Keratinocyte (primary cell): Measurements from ENCODE around the gene CXCR6. TPM values are rescaled to one million over a fixed set of nuclear protein-coding genes. Genes with fewer than 3 reads are reported as not detected.

ENCODE experiments used
- DNase-seq: peaks from one replicate; pipeline ENCODE4 v3.0.0-alpha.2; 2011; ENCODE audit warnings: low read depth, missing footprints, low spot score
- FAIRE-seq: peaks from 2 replicates; lab custom pipeline; 2011; peaks lifted over from hg19 to GRCh38; lab: Jason Lieb, UNC
- H2AFZ ChIP-seq: 2 replicates; pipeline ENCODE4 v1.6.0; 2012; ENCODE audit warnings: low read length, control low read depth, inconsistent platforms; ENCODE audit not compliant: control insufficient read depth
- H3K27ac ChIP-seq: 2 replicates; pipeline ENCODE4 v1.5.1; 2011; ENCODE audit warnings: low read length; ENCODE audit not compliant: control insufficient read depth, insufficient read depth
- H3K27me3 ChIP-seq: 3 replicates; pipeline ENCODE4 v1.6.0; 2011; ENCODE audit warnings: low read length; ENCODE audit not compliant: control insufficient read depth, insufficient read depth; ENCODE audit errors: extremely low read depth
- H3K36me3 ChIP-seq, 2 experiments: 2 replicates in 1 of 2; 3 replicates in 1 of 2; pipeline ENCODE4 v1.5.1; 2011; ENCODE audit warnings: low read length in 2 of 2, mild to moderate bottlenecking in 1 of 2; ENCODE audit not compliant: control insufficient read depth in 2 of 2, insufficient read depth in 2 of 2; ENCODE audit errors: extremely low read depth in 1 of 2
- H3K4me1 ChIP-seq: 3 replicates; pipeline ENCODE4 v1.5.1; 2011; ENCODE audit warnings: low read length; ENCODE audit not compliant: control insufficient read depth, insufficient read depth; ENCODE audit errors: extremely low read depth
- H3K4me2 ChIP-seq: 3 replicates; pipeline ENCODE4 v1.6.0; 2011; ENCODE audit warnings: low read depth, low read length; ENCODE audit not compliant: control insufficient read depth, insufficient read depth; ENCODE audit errors: extremely low read depth
- H3K4me3 ChIP-seq, 3 experiments: fragments of 200-600 bp in 1 of 3; sonication (generic) in 1 of 3; 2 replicates in 2 of 3; 3 replicates in 1 of 3; pipeline ENCODE4 v1.5.1; 2011 to 2016; ENCODE audit warnings: low read length in 3 of 3, mild to moderate bottlenecking in 3 of 3, control low read depth in 2 of 3, inconsistent platforms in 1 of 3, low read depth in 1 of 3, mixed read lengths in 1 of 3, mixed run types in 1 of 3, moderate library complexity in 1 of 3; ENCODE audit not compliant: control insufficient read depth in 2 of 3, insufficient read depth in 2 of 3; ENCODE audit errors: extremely low read depth in 1 of 3
- H3K79me2 ChIP-seq: 2 replicates; pipeline ENCODE4 v1.6.0; 2012; ENCODE audit warnings: low read length; ENCODE audit not compliant: control insufficient read depth, insufficient read depth
- H3K9ac ChIP-seq: 3 replicates; pipeline ENCODE4 v1.6.0; 2011; ENCODE audit warnings: low read length; ENCODE audit not compliant: control insufficient read depth, insufficient read depth; ENCODE audit errors: extremely low read depth
- H3K9me1 ChIP-seq: 3 replicates; pipeline ENCODE4 v1.6.0; 2011; ENCODE audit warnings: low read length; ENCODE audit not compliant: control insufficient read depth, insufficient read depth; ENCODE audit errors: extremely low read depth
- H3K9me3 ChIP-seq: 2 replicates; pipeline ENCODE4 v1.5.1; 2012; ENCODE audit warnings: low read depth, low read length; ENCODE audit not compliant: control insufficient read depth
- H4K20me1 ChIP-seq: 3 replicates; pipeline ENCODE4 v1.6.0; 2011; ENCODE audit warnings: low read length; ENCODE audit not compliant: control insufficient read depth, insufficient read depth; ENCODE audit errors: extremely low read depth
- CTCF ChIP-seq, 3 experiments: IDR thresholded peaks in 1 of 3; conservative IDR thresholded peaks in 1 of 3; optimal IDR thresholded peaks in 1 of 3; 2 replicates in 2 of 3; 3 replicates in 1 of 3; pipeline versions ENCODE3 to v1.5.1; 2011; ENCODE audit warnings: low read length in 3 of 3, mild to moderate bottlenecking in 3 of 3, moderate library complexity in 2 of 3, control low read depth in 1 of 3, inconsistent platforms in 1 of 3; ENCODE audit not compliant: insufficient read depth in 2 of 3; ENCODE audit errors: extremely low read depth in 1 of 3
- EZH2 ChIP-seq: IDR thresholded peaks from one replicate; pipeline ENCODE4 v1.6.1; 2012; ENCODE audit warnings: inconsistent platforms, mild to moderate bottlenecking, low read length, moderate library complexity
- dilution Hi-C: fragments of 300-500 bp; cut with MboI; formaldehyde crosslinking; loops from one replicate; pipeline ENCODE4 v1.7.0; 2020; ENCODE audit warnings: low sequenced_read_pairs; ENCODE audit not compliant: extremely low pct_ligation_motif_present
- polyA plus RNA-seq, 5 experiments: library from polyadenylated mRNA; depleted of rRNA in 3 of 5; stranded (reverse) in 3 of 5; stranded (forward) in 1 of 5; unstranded in 1 of 5; fragments of >200 nt; gene quantifications; 1 replicate in 1 of 5; 2 replicates in 3 of 5; 3 replicates in 1 of 5; pipeline versions ENCODE4 v1.2.1 to v1.2.3, GENCODE V29; 2011 to 2012; ENCODE audit warnings: missing spikeins in 2 of 5, low read depth in 1 of 5, low replicate concordance in 1 of 5

Gene CXCR6
- polyA plus RNA-seq, 1 donor (not counting 4 experiments of a cell fraction or from before 2014, with no cell fraction given) = not detected

DNA sequence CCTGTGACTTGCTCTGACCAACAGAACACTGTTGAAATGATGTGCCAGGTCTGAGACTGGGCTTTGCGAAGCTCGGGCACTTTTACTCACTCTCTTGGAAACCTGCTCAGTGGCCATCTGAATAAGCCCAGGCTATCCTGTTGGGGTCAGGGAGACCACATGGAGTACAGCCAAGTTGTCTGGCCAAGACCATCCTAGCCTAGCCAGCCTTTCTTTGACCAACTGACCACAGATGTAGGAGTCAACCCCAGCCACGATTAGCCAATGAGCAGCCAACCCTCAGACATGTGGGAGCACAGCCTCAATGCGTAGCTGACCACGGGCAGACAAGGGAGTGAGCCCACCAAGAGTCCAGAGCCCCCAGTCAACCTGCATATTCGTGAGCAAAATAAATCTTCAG is 30.8 kb upstream of the CXCR6 start:
- Histone ChIP-seq H3K27me3 (peaks cover 6% of the 10 kb centered on the region), H3K9me3 (no peaks in the 10 kb centered on the region), H3K9ac (no peak overlapping the region), H3K79me2 (no peaks in the 10 kb centered on the region), H3K4me2 (no peak overlapping the region), H3K36me3 (no peaks in the 10 kb centered on the region), H2AFZ (no peak overlapping the region), H3K4me1 (no peaks in the 10 kb centered on the region), H4K20me1 (no peaks in the 10 kb centered on the region), H3K9me1 (no peaks in the 10 kb centered on the region), H3K27ac (no peak overlapping the region), H3K4me3 (no peak overlapping the region)
- DNase-seq (no peak), FAIRE-seq (no peak)
- no peak for TF ChIP-seq EZH2
- TF ChIP-seq CTCF (optimal IDR thresholded peaks at IDR 0.05 in 1 of 3, IDR thresholded peaks at IDR 0.05 in 1 of 3, conservative IDR thresholded peaks at IDR 0.05 in 1 of 3; ENCODE audit: extremely low read depth in 1 of 3, insufficient read depth in 2 of 3, low read length in 3 of 3) = no peak
- dilution Hi-C loops = no loop called here

GRCh38 chr3:45914362-45915058 is 28.8 kb upstream of the CXCR6 start:
- Histone ChIP-seq H3K4me3 (no peak overlapping the region), H3K36me3 (no peaks in the 10 kb centered on the region), H3K9me3 (no peaks in the 10 kb centered on the region), H3K9me1 (no peaks in the 10 kb centered on the region), H3K9ac (no peak overlapping the region), H3K4me1 (no peaks in the 10 kb centered on the region), H3K27ac (no peak overlapping the region), H3K79me2 (no peaks in the 10 kb centered on the region), H2AFZ (no peak overlapping the region), H3K4me2 (no peak overlapping the region), H3K27me3 (peaks cover 6% of the 10 kb centered on the region), H4K20me1 (no peaks in the 10 kb centered on the region)
- FAIRE-seq (no peak), DNase-seq (no peak)
- TF ChIP-seq CTCF (optimal IDR thresholded peaks at IDR 0.05 in 1 of 3, IDR thresholded peaks at IDR 0.05 in 1 of 3, conservative IDR thresholded peaks at IDR 0.05 in 1 of 3; ENCODE audit: extremely low read depth in 1 of 3, insufficient read depth in 2 of 3, low read length in 3 of 3) = no peak
- no peak for TF ChIP-seq EZH2
- dilution Hi-C loops = no loop called here
